Left ventricle myocardium inferior (tissue), 1 donor: ENCODE measurements around the gene PMM2. TPM values are rescaled to one million over a fixed set of nuclear protein-coding genes. Genes with fewer than 3 reads are reported as not detected.

ENCODE experiments used
- DNase-seq: peaks from one replicate; pipeline ENCODE4 v3.0.0-alpha.2; 2020
- H3K27ac ChIP-seq: fragments of 200-600 bp; replicated peaks from 2 replicates; pipeline ENCODE4 v1.8.0; 2021
- H3K27me3 ChIP-seq: fragments of 200-600 bp; 2 replicates; pipeline ENCODE4 v1.8.0; 2021; ENCODE audit warnings: low read depth
- H3K36me3 ChIP-seq: fragments of 200-600 bp; 2 replicates; pipeline ENCODE4 v1.8.0; 2021
- H3K4me1 ChIP-seq: fragments of 200-600 bp; 2 replicates; pipeline ENCODE4 v1.8.0; 2021
- H3K4me3 ChIP-seq: fragments of 200-600 bp; 2 replicates; pipeline ENCODE4 v1.8.0; 2021; ENCODE audit warnings: mild to moderate bottlenecking, moderate library complexity
- H3K9me3 ChIP-seq: fragments of 200-600 bp; replicated peaks from 2 replicates; pipeline ENCODE4 v1.8.0; 2021
- intact Hi-C: fragments of 100-400 bp; cut with micrococcal nuclease; formaldehyde crosslinking; loops from one replicate; pipeline ENCODE4 v1.11.0; 2022
- total RNA-seq: library from RNA; stranded (reverse); fragmentation: NEBNext Ultra II Directional; extraction: Animal tissue kit (Norgen Biotek cat#: 25700); gene quantifications from one replicate; pipeline ENCODE4 v1.2.1, GENCODE V29; 2021
- TF ChIP-seq, protein P1 (sequence below): fragments of 200-600 bp; IDR thresholded peaks from 2 replicates; pipeline ENCODE4 v1.8.0; 2021; ENCODE audit warnings: antibody characterized with exemption, mild to moderate bottlenecking, borderline replicate concordance
- donor health status: DM: no; HTN: yes; CAD: no; lungs with severe emphysema.

Gene PMM2
- total RNA-seq, 1 donor from 2014 or later, result 13.7 TPM

DNA sequence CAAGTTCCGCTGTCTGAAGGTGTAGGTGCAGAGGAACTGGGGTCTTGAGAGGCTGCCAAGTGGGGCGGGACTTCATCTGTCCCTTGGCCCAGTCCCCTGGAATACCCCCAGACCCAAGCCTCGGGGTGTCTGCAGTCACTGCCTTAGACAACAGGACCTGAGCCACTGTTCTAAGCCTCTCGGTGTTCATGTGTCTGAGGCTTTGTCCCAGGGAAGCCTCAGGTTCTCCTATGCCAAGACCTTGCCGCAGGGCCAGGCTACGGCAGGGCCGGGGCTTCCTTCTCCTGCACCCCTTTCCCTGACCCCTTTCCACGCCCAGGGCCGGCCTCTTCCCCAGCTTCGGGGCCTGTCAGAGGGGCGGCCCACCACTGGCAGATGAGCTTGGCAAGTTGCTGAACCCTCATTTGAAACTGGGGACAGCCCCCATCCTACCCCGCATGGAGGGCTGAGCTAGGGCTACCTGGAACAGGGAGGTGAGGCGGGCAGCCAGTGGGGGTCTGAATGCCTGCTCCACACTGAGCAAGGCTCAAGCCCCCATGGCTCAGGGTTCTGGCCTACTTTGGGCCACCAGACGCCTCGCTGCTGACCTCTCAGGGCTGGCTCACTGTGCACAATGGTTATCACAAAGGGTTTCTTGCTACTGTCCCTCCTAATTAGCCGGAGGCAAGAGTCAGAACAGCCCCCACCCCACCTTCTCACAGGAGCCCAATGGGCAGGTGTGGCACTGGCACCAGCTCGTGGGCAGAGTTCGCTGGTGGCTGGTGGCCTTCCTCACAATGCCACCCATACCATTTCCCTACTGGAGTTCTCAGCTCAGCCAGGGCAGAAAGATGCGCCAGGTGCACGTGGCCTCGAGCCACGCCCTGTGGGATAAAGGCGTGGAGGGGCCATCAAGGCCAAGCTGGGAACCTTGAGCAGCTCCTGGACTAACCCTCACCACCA is 91.6 kb downstream of the PMM2 start:
- Histone ChIP-seq H3K9me3 (no peaks in the 10 kb centered on the region), H3K4me1 (peaks cover 52% of the 10 kb centered on the region), H3K27me3 (no peaks in the 10 kb centered on the region), H3K4me3 (no peak overlapping the region), H3K36me3 (peaks cover 42% of the 10 kb centered on the region), H3K27ac (no peak overlapping the region)
- intact Hi-C loops, result loop anchor here (10.0 kb wide), 1 partner anchor 234 kb away; no protein-coding TSS in a partner anchor
- TF ChIP-seq, protein P1, sequence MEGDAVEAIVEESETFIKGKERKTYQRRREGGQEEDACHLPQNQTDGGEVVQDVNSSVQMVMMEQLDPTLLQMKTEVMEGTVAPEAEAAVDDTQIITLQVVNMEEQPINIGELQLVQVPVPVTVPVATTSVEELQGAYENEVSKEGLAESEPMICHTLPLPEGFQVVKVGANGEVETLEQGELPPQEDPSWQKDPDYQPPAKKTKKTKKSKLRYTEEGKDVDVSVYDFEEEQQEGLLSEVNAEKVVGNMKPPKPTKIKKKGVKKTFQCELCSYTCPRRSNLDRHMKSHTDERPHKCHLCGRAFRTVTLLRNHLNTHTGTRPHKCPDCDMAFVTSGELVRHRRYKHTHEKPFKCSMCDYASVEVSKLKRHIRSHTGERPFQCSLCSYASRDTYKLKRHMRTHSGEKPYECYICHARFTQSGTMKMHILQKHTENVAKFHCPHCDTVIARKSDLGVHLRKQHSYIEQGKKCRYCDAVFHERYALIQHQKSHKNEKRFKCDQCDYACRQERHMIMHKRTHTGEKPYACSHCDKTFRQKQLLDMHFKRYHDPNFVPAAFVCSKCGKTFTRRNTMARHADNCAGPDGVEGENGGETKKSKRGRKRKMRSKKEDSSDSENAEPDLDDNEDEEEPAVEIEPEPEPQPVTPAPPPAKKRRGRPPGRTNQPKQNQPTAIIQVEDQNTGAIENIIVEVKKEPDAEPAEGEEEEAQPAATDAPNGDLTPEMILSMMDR, result no peak
- no peak for DNase-seq

DNA sequence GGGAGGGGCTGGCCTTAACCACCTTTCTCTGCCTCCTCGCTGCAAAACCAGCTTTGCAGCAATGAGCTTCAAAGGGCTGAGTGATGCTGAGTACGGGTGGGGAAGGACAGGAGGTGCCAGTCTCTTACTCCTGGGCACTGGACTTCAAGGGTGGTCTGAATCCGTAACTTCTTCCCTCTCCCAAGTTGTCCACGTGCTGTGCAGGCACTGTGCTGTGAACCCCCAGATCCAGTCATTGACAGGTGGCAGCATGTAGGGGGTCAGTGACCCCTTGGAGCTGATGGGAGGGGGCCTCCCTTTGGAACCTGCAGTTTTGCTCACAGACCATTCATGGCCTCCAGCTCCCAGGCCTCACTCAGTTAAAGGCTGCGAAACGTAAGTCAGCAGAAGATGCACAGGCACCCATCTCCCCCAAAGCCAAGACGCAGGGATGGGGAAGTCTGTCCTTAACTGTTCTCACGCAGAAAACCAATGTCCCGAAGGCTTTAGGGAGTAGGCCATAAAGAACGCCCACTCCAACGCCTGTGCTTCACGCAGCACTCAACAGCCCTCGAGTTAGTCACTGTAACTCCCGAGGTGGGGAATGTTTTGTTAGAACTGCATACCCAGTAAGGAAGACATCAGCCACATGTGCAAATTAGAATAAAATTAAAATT is 92.4 kb downstream of the PMM2 start:
- H3K27me3 ChIP-seq, result no peaks in the 10 kb centered on the region
- no peak overlapping the region for H3K4me3 ChIP-seq
- TF ChIP-seq, protein P1, result no peak
- H3K4me1 ChIP-seq, result peaks cover 52% of the 10 kb centered on the region
- no peak for DNase-seq
- H3K27ac ChIP-seq, result no peak overlapping the region
- no peaks in the 10 kb centered on the region for H3K9me3 ChIP-seq
- peaks cover 50% of the 10 kb centered on the region for H3K36me3 ChIP-seq
- intact Hi-C loops, result loop anchor here (10.0 kb wide), 1 partner anchor 235 kb away; no protein-coding TSS in a partner anchor

DNA sequence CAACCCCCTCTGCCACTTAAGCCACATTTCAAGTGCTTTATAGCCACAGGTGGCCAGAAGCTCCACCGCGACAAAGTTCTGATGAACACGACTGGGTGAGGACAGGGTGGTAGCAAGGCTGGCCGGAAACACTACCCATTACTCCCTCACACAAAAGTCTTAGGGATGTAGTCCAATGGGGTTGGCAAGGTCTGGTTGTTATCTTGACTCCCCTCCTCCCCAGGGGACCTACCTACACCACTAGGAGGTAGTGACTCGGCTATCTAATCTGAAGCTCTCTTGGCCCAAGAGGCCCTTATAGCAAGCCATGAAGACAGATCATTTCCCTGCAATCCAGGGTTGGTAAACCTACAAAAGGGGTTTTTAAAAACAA is 92.9 kb downstream of the PMM2 start:
- Histone ChIP-seq H3K36me3 (peaks cover 56% of the 10 kb centered on the region), H3K4me3 (no peak overlapping the region), H3K4me1 (peaks cover 48% of the 10 kb centered on the region), H3K9me3 (no peaks in the 10 kb centered on the region), H3K27me3 (no peaks in the 10 kb centered on the region), H3K27ac (no peak overlapping the region)
- intact Hi-C loops, result no loop called here
- TF ChIP-seq, protein P1, result no peak
- DNase-seq, result no peak

DNA sequence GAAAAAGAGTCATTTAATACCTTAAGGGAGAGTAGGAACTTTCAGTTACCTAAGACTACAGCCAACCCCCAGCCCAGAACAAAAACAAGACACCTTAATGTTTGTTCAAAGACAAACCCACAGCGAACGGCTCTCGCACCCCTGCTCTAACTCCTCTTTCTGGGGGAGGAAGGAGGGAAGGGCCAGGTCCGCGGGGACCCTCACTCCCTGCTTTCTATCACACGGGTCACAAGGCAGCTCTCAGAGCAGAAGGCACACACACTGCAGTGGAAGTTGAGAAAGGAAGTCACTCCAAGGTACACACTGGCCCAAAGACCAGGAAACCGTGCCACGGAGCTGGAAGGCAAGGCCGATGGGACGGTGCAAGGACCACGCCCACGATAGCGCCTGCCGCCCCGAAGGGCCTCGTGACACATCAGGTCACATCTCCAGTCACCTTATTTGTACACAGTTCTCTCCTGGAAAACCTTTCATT is 94.5 kb downstream of the PMM2 start:
- H3K4me1 ChIP-seq, result peaks cover 37% of the 10 kb centered on the region
- no peaks in the 10 kb centered on the region for H3K27me3 ChIP-seq
- peaks cover 72% of the 10 kb centered on the region for H3K36me3 ChIP-seq
- H3K27ac ChIP-seq, result no peak overlapping the region
- TF ChIP-seq, protein P1, result no peak
- no peaks in the 10 kb centered on the region for H3K9me3 ChIP-seq
- intact Hi-C loops, result no loop called here
- DNase-seq, result no peak
- H3K4me3 ChIP-seq, result no peak overlapping the region

DNA sequence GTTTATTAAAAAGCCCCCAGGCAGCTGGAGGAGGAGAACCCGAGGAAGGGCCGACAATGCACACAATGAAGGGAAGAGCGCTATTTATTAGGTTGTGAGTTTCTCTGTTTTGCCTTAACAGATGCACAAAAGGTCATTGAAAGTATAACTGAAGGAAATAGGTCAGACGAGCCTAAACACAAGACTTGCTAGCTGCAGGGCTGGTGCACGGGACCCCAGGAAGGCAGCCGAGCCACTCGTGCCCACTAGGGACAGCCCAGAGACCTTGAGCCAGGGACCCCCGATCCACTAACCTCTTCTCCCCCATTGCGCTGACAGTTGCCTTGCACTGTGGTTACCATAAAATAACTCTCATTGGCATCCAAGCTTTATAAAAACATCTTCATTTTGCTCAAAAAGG is 95.8 kb downstream of the PMM2 start:
- intact Hi-C loops, result no loop called here
- H3K4me1 ChIP-seq, result peaks cover 25% of the 10 kb centered on the region
- TF ChIP-seq, protein P1, result no peak
- no peaks in the 10 kb centered on the region for H3K9me3 ChIP-seq
- H3K27ac ChIP-seq, result no peak overlapping the region
- peaks cover 83% of the 10 kb centered on the region for H3K36me3 ChIP-seq
- no peak overlapping the region for H3K4me3 ChIP-seq
- no peak for DNase-seq
- no peaks in the 10 kb centered on the region for H3K27me3 ChIP-seq
